A549 (cell line): ENCODE measurements around the gene CYFIP2. TPM values are rescaled to one million over a fixed set of nuclear protein-coding genes. Genes with fewer than 3 reads are reported as not detected.

Experiments
- ATAC-seq, 2 experiments: fragments of 200-7000 bp in 1 of 2; fragments of >200 bp in 1 of 2; cut with Nextera tagmentation in 1 of 2; cut with Tn5 transposase in 1 of 2; 3 replicates each; pipeline versions ENCODE4 v1.8.0 to v1.9.1; 2018 to 2020; ENCODE audit warnings: mild to moderate bottlenecking in 1 of 2, moderate library complexity in 1 of 2
- CTCF ChIA-PET: fragments of 300-600 bp; sonication (Branson Sonifier 250); formaldehyde crosslinking; extraction: SDS; loops from one replicate; lab custom pipeline; 2021; ENCODE audit warnings: antibody characterized with exemption, inconsistent platforms; lab: Yijun Ruan, JAX
- POLR2A ChIA-PET: fragments of 350-600 bp; formaldehyde crosslinking; extraction: SDS; loops from one replicate; lab custom pipeline; 2021; ENCODE audit warnings: antibody characterized with exemption, inconsistent platforms; lab: Yijun Ruan, JAX
- DNase-seq, 2 experiments: peaks; one replicate each; pipeline versions ENCODE4 v3.0.0 to v3.0.0-alpha.2; 2011 to 2016; ENCODE audit warnings: low read depth in 1 of 2, low spot score in 1 of 2
- FAIRE-seq: peaks from 2 replicates; lab custom pipeline; 2011; peaks lifted over from hg19 to GRCh38; lab: Jason Lieb, UNC
- H3K27ac ChIP-seq, 2 experiments: fragments of >200 bp; sonication (Bioruptor Twin); formaldehyde crosslinking; 3 replicates each; pipeline ENCODE4 v1.5.1; 2016 to 2017
- H3K4me1 ChIP-seq: fragments of >200 bp; sonication (Bioruptor Twin); formaldehyde crosslinking; 3 replicates; pipeline ENCODE4 v1.6.1; 2016
- H3K4me2 ChIP-seq: fragments of >200 bp; sonication (Bioruptor Twin); formaldehyde crosslinking; 3 replicates; pipeline ENCODE4 v1.6.1; 2016
- H3K4me3 ChIP-seq: fragments of >200 bp; sonication (Bioruptor Twin); formaldehyde crosslinking; 3 replicates; pipeline ENCODE4 v1.5.1; 2016
- H3K9me3 ChIP-seq: fragments of >200 bp; sonication (Bioruptor Twin); formaldehyde crosslinking; 3 replicates; pipeline ENCODE4 v1.6.1; 2016
- BCL3 ChIP-seq: fragments of >200 bp; sonication (Bioruptor Twin); formaldehyde crosslinking; IDR thresholded peaks from 3 replicates; pipeline ENCODE4 v1.6.1; 2016
- CTCF ChIP-seq: fragments of >200 bp; sonication (Bioruptor Twin); formaldehyde crosslinking; IDR thresholded peaks from 3 replicates; pipeline ENCODE4 v1.5.1; 2016
- E2F6 ChIP-seq: IDR thresholded peaks from 2 replicates; pipeline ENCODE4 v1.6.1; 2012; ENCODE audit warnings: low read depth, borderline replicate concordance
- ELK1 ChIP-seq: fragments of 150-350 bp; IDR thresholded peaks from 2 replicates; pipeline ENCODE4 v1.6.1; 2014; ENCODE audit warnings: low read depth, mild to moderate bottlenecking, low read length
- HES2 ChIP-seq: fragments of >200 bp; sonication (Bioruptor Twin); formaldehyde crosslinking; IDR thresholded peaks from 2 replicates; pipeline ENCODE4 v1.6.1; 2016
- HEYL ChIP-seq: fragments of 250-450 bp; sonication (Bioruptor Pico); IDR thresholded peaks from 2 replicates; pipeline ENCODE4 v1.8.0; 2021; ENCODE audit warnings: mild to moderate bottlenecking, moderate library complexity
- HOXA7 ChIP-seq: fragments of 250-450 bp; sonication (Bioruptor Pico); IDR thresholded peaks from 2 replicates; pipeline ENCODE4 v1.5.0; 2020; ENCODE audit warnings: mild to moderate bottlenecking, moderate library complexity
- HOXB13 ChIP-seq: fragments of 250-450 bp; sonication (Bioruptor Pico); IDR thresholded peaks from 2 replicates; pipeline ENCODE4 v1.5.0; 2020; ENCODE audit warnings: low read depth, mild to moderate bottlenecking, moderate library complexity
- HOXB5 ChIP-seq: fragments of 250-450 bp; sonication (Bioruptor Pico); IDR thresholded peaks from 2 replicates; pipeline ENCODE4 v1.5.0; 2020; ENCODE audit warnings: mild to moderate bottlenecking, moderate library complexity
- JUNB ChIP-seq: fragments of >200 bp; sonication (Bioruptor Twin); formaldehyde crosslinking; IDR thresholded peaks from 2 replicates; pipeline ENCODE4 v1.6.1; 2016
- KDM1A ChIP-seq: fragments of 200-600 bp; sonication (generic); IDR thresholded peaks from 2 replicates; pipeline ENCODE4 v1.6.1; 2016; ENCODE audit warnings: low read depth, mild to moderate bottlenecking
- NR3C1 ChIP-seq: fragments of >200 bp; sonication (Bioruptor Twin); formaldehyde crosslinking; IDR thresholded peaks from 3 replicates; pipeline ENCODE4 v1.6.1; 2017
- RAD21 ChIP-seq, 2 experiments: fragments of >200 bp in 1 of 2; sonication (Bioruptor Twin) in 1 of 2; formaldehyde crosslinking in 1 of 2; IDR thresholded peaks in 1 of 2; conservative IDR thresholded peaks in 1 of 2; 2 replicates in 1 of 2; 3 replicates in 1 of 2; pipeline ENCODE4 v1.6.1; 2012 to 2018; ENCODE audit warnings: inconsistent platforms in 1 of 2
- RARB ChIP-seq: fragments of 250-450 bp; sonication (Bioruptor Pico); IDR thresholded peaks from 2 replicates; pipeline ENCODE4 v1.8.0; 2021; ENCODE audit warnings: mild to moderate bottlenecking, moderate library complexity
- RNF2 ChIP-seq: fragments of 200-600 bp; sonication (generic); IDR thresholded peaks from 2 replicates; pipeline ENCODE4 v1.6.1; 2016; ENCODE audit warnings: low read depth, mild to moderate bottlenecking, antibody characterized with exemption, moderate library complexity, borderline replicate concordance
- SMC3 ChIP-seq: fragments of >200 bp; sonication (Bioruptor Twin); formaldehyde crosslinking; IDR thresholded peaks from 3 replicates; pipeline ENCODE4 v1.6.1; 2018; ENCODE audit warnings: inconsistent platforms
- SREBF2 ChIP-seq: fragments of 450-650 bp; IDR thresholded peaks from 2 replicates; pipeline ENCODE4 v1.6.1; 2014; ENCODE audit warnings: mild to moderate bottlenecking, moderate library complexity
- TFCP2L1 ChIP-seq: fragments of 250-450 bp; sonication (Bioruptor Pico); IDR thresholded peaks from 2 replicates; pipeline ENCODE4 v1.5.0; 2021; ENCODE audit warnings: mild to moderate bottlenecking
- TP53 ChIP-seq: fragments of 250-450 bp; sonication (Bioruptor Pico); IDR thresholded peaks from 2 replicates; pipeline ENCODE4 v1.5.0; 2021; ENCODE audit warnings: mild to moderate bottlenecking, moderate library complexity
- ZNF302 ChIP-seq: fragments of 250-450 bp; sonication (Bioruptor Pico); IDR thresholded peaks from 2 replicates; pipeline ENCODE4 v1.9.0; 2021; ENCODE audit warnings: inconsistent platforms, mild to moderate bottlenecking, moderate library complexity
- WGBS: methylation state at CpG from one replicate; pipeline ENCODE4 v1.1.6; 2017; ENCODE audit errors: missing lambda C conversion rate; 5-methylcytosine and 5-hydroxymethylcytosine counted together
- polyA plus RNA-seq, 4 experiments: library from polyadenylated mRNA; depleted of rRNA in 3 of 4; stranded (reverse); fragments of >200 nt; fragmentation: RNase III in 1 of 4; extraction: RNeasy Plus Mini Kit Qiagen cat#74134 plus additional on column Dnase treatment in 1 of 4; gene quantifications; 2 replicates in 3 of 4; 3 replicates in 1 of 4; pipeline ENCODE4 v1.2.3, GENCODE V29; 2011 to 2017

Gene CYFIP2
- polyA plus RNA-seq, 2 of the 4 experiments (the other 2 are of a cell fraction): 9.0 to 18.6 TPM

- CTCF ChIA-PET: interaction anchor here (0.7 to 3.8 kb wide), 26 partner anchors 8 to 312 kb away, joined by 3 to 47 read pairs (median 4); partner anchors contain the start of gene LSM11
- H3K4me1 ChIP-seq: no peaks in the 10 kb centered on the region
- no peak overlapping the region for H3K4me3 ChIP-seq
- H3K9me3 ChIP-seq: peaks cover 7% of the 10 kb centered on the region; the same call in 2 of the 3 replicates
- peak; percentile 35 to 63 for DNase-seq
- H3K4me2 ChIP-seq: no peak overlapping the region
- WGBS: 40% methylated on average over 4 of the region's 4 CpGs
- H3K27ac ChIP-seq: peak overlapping the region in 1 of 2 experiments; percentile 34; a peak in 1 of 6 replicates
- no peak for FAIRE-seq
- POLR2A ChIA-PET: interaction anchor here (0.7 kb wide), 1 partner anchor 34 kb away, joined by 4 read pairs; no protein-coding TSS in a partner anchor
- ATAC-seq: peak; percentile 80 to 91; a peak in 4 of 6 replicates
- TF ChIP-seq ZNF302 (CRISPR knock-in tag): no peak
- peak; percentile 68 to 74 for TF ChIP-seq RAD21 (conservative IDR thresholded peaks at IDR 0.05 in 1 of 2, IDR thresholded peaks at IDR 0.05 in 1 of 2)
- peak; percentile 83 for TF ChIP-seq SMC3
- TF ChIP-seq CTCF: peak; percentile 74
- no peak for TF ChIP-seq RNF2
- TF ChIP-seq, all 56 proteins: peak for 3
Observed at GRCh38 chr5:157431544-157432200, 165.7 kb downstream of the CYFIP2 start.

GRCh38 chr5:157434096-157434495, 168.2 kb downstream of the CYFIP2 start:
- DNase-seq (no peak), FAIRE-seq (no peak), ATAC-seq (no peak)
- ChIA-PET CTCF (interaction anchor here (2.2 to 3.8 kb wide), 2 partner anchors 37 to 43 kb away, joined by 8 to 47 read pairs; no protein-coding TSS in a partner anchor), POLR2A (no interaction called here)
- TF ChIP-seq HEYL (no peak), TP53 (CRISPR knock-in tag) (no peak), HOXA7 (CRISPR knock-in tag) (no peak), HES2 (no peak), NR3C1 (no peak), KDM1A (no peak), ELK1 (no peak), E2F6 (no peak), HOXB13 (CRISPR knock-in tag) (no peak), SREBF2 (no peak), SMC3 (no peak), RARB (CRISPR knock-in tag) (no peak), TFCP2L1 (CRISPR knock-in tag) (no peak), JUNB (no peak), RAD21 (conservative IDR thresholded peaks at IDR 0.05 in 1 of 2, IDR thresholded peaks at IDR 0.05 in 1 of 2) (no peak), HOXB5 (CRISPR knock-in tag) (no peak), BCL3 (no peak)
- peaks cover 7% of the 10 kb centered on the region; the same call in 2 of the 3 replicates for H3K9me3 ChIP-seq
- no peaks in the 10 kb centered on the region for H3K4me1 ChIP-seq
- H3K27ac ChIP-seq: no peak overlapping the region
- WGBS: 86% methylated on average over 4 of the region's 4 CpGs
- H3K4me3 ChIP-seq: no peak overlapping the region
- no peak overlapping the region for H3K4me2 ChIP-seq
